IPS DF 4.7 (cell line): ENCODE data around the gene LSS.
"Not testable (repeated sequence)": the region's sequence is repeated elsewhere in the genome, so short reads cannot be mapped to it uniquely, and the experiment has no call there.

ENCODE experiments used
- DNase-seq: peaks from one replicate; pipeline ENCODE4 v3.0.0-alpha.2; 2013; ENCODE audit warnings: low spot score; ENCODE audit errors: extremely low read depth

The LSS gene

DNA sequence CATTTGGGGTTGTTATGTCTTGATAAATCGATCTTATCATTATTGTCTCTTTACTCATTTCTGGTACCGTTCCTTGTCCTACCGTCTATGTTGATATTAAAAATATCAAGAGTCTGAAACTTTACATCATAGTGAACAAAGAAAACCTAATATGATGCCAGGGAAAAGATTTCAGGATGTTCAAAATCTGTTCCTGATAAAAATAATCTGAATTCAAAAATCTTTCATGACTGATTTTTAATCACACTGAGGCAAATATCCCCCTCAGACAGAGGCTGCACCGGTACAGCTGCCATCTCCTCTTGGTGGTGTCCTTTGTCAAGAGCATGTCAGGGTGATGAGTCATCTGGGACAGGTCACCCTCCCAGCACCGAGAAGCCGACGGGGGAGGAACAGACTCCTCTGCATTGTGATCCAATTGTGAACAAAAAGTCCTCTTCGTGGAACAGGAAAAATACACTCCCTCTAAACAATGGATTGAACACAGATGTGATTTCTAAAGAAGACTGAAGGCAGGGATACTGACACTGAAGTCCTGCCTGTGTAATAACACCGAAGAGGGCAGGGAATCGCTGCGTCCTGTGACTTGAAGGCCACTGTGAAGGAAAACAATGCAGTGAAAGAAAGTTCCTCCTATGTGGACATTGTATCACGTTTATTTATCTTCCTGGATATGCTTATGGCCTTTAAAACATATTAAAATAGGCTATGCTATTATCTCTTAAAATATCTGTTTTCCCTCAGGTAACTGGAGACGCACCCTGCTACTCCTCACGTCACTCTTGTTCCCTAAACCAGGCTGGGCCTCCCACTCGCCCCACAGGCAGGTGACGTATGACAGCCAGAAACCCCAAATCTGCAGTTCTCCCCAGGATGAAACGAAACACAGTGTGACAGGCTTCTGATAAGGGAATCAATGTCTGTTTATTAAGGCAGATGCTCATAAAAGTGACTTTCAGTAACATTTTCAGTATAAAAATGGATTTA is 40.1 kb downstream of the LSS start:
- no peak for DNase-seq

- no peak for DNase-seq
Measured at GRCh38 chr21:46187814-46188213, 40.8 kb downstream of the LSS start.

DNA sequence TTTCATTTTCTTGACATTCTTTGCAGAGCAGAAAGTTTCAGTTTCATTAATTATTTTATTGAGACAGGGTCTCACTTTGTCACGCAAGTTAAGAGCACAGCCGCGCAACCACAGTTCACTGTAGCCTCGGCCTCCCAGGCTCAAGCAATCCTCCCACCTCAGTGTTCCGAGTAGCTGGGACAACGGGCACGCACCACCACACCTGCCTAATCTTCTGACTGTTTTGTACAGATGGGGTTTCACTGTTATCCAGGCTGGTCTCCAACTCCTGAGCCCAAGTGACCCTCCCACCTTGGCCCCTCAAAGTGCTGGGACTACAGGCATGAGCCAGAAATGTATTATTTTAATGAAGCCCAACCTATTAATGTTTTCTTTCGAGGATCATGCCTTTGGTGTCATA is 41.3 kb downstream of the LSS start:
- no peak for DNase-seq

GRCh38 chr21:46185716-46186115 is 42.9 kb downstream of the LSS start:
- no peak for DNase-seq

DNA sequence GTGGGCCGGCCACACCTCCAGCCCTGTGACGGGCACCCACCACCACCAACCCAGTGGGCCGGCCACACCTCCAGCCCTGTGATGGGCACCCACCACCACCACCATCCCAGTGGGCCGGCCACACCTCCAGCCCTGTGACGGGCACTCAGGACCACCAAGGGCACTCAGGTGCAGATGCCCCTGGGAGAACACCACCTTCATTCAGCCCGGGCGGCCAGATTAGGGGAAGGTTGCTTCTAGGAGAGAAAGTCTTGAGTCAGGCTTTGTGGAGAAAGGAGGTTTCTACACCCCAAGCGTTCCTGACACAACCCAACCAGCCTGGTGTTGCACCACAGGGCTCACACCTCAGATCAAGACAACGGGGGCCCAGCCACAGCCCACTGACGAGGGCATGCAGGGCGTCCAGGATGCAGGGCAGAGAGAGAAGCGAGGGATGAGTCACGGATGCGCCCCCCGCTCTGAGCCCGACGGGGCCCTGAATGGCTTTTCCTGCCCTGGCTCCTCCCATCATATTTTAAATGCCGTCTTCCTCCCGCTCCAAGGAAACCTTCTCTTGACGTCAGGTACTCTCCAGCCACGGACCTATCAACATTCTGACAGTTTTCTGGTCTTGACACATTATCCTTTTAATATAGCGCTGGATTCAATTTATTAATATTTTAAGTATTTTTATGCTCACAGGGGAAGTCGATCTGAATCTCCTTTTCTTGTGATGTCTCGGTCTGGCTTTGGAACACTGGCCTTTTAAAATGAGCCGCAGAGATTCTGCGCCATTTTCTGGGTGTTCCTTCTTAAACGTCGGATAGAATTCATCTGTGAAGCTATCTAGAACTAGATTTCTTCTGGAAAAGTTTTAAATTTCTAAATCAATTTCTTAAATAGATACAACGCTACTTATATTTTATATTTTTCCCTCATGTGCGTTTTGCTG is 43.7 kb downstream of the LSS start:
- DNase-seq = peak; percentile 69

GRCh38 chr21:46183910-46184624 is 44.5 kb downstream of the LSS start, which contains the start of gene SPATC1L:
SPATC1L (minus strand) TSS chr21:46184459; CDS start chr21:46182816, 1,643 bp downstream.
- DNase-seq = peak; percentile 22

DNA sequence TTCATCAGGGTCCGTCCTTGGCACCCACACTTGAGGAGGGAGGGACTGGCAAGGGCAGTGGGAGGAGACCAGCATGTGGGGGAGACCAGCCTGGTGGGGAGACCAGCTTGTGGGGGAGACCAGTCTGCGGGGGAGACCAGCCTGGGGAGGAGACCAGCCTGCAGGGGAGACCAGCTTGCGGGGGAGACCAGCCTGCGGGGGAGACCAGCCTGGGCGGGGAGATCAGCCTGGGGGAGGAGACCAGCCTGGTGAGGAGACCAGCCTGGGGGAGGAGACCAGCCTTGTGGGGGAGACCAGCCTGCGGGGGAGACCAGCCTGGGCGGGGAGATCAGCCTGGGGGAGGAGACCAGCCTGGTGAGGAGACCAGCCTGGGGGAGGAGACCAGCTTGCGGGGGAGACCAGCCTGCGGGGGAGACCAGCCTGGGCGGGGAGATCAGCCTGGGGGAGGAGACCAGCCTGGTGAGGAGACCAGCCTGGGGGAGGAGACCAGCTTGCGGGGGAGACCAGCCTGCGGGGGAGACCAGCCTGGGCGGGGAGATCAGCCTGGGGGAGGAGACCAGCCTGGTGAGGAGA is 45.2 kb downstream of the LSS start:
- not testable (repeated sequence) for DNase-seq

DNA sequence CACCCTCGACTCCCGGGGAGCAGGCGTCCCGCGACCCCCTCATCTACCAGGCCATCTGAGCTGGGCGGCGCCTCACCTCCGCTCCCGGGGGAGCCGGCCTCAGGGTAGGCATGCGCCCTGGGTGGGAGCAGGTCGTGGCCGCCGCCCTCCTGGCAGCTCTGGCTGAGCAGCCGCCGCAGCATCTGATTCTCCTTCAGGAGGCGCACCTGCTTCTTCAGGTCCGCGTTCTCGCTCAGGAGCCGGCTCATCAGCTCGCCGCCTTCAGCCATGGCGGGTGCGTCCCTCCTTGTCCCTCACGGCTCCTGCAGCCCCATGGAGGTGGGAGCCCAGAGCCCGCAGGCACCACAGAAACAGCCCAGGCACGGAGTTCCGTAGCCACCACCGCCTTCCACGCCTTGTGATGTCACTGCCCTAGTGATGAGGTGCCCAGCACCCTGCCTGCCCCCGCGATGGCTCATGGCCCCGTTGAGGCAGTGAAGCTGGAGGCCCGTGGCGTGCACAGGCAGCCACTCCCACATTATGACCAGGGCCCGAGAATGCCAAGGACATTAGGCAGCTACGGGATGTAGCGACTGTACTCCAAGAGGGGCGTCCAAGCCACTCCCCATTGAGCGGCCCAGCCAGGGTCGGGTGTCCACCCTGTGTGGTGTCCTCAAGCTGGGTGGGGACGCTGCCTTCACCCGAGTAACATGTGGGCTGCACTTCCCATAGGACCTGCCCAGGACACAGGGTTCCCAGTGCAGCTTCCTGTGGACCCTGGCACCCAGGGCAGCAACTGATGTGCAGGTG is 45.8 kb downstream of the LSS start:
- DNase-seq = no peak

DNA sequence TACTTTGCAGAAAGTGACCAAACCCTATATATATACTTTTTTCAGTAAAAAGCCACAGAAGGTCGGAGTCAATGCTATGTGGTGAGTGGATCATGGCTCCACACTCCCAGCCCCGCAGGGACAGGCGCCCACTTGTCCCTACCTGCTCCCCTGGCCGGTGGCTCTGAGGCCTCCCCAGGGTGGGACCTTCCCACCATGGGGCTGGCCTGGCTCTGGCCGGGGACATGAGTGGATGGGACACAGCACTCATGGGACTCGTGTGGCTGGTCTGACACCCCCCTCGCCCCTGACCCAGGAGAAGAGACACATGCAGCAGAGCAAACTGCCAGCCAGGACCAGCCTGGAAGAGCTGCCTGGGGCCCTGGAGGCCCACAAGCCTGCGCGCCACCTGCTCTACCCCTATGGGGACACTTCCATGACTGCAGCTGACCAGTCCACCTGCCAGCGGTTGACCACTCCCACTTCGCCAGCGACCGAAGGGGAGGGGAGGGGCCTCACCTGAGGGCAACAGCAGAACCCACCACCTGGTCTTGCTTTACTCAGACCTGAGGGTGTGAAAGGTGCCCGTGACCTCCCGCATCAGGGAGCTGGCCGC is 46.5 kb downstream of the LSS start:
- no peak for DNase-seq

GRCh38 chr21:46181436-46181835 is 47.1 kb downstream of the LSS start:
- no peak for DNase-seq

GRCh38 chr21:46180778-46181391 is 47.7 kb downstream of the LSS start:
- DNase-seq = no peak

- no peak for DNase-seq
Measured at GRCh38 chr21:46180079-46180722, 48.4 kb downstream of the LSS start.

GRCh38 chr21:46179708-46180078 is 48.9 kb downstream of the LSS start:
- DNase-seq = no peak

DNA sequence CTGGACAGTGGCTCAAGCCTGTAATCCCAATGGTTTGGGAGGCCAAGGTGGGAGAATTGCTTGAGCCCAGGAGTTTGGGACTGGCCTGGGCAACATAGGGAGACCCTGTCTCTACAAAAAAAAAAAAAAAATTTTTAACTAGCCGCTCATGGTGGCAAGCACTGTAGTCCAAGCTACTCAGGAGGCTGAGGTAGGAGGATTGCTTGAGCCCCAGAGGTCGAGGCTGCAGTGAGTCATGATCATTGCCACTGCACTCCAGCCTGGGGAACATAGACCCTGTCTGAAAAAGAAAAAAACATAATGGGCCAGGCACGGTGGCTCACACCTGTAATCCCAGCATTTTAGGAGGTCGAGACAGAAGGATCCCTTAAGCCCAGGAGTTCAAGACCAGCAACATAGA is 49.6 kb downstream of the LSS start:
- no peak for DNase-seq

GRCh38 chr21:46176443-46177129 is 52.0 kb downstream of the LSS start:
- DNase-seq = not testable (repeated sequence)

- DNase-seq = no peak
Measured at GRCh38 chr21:46173573-46173972, 55.0 kb downstream of the LSS start.

DNA sequence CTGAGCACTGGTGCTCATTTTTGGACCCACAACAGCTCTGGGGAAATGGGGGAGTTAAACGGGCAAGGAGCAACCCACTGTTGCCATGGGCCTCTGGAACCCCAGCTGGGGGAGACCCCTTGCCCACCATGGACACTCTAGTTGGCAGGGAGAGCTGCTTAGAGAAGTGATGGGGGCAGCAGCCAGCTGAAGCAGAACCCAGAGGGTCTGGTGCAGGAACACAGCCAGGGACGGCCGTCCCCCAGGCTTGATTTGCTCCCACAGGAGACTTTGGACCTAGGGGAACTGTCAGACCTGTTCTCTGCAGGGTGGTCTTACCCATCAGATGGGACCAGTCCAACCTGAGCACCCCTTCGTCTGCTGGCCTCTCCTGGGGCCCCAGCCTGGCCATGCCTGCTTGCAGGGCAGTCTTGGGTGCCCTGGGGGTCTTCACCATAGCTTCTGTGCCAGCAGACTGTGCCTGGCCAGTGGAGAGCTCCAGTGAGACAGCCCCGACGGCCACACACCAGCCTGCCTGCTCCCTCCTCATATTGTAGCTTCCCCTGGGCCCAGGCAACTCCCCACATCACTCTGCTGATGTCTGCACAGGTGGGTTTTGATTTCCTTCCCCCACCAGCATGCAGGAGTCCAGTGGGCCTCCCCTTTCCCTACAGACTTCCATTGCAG is 55.6 kb downstream of the LSS start:
- no peak for DNase-seq
